ENCODE data around the gene NPY4R. TPM values are rescaled to one million over a fixed set of nuclear protein-coding genes. Genes with fewer than 3 reads are reported as not detected.

NPY4R gene
- 0.07 and 0.10 TPM in 2 replicates for total RNA-seq

GRCh38 chr10:46465765-46466164 is at the start of gene NPY4R:
Gene NPY4R, minus strand, starts transcription at chr10:46465958. Its CDS starts 3,323 bp downstream, at chr10:46462635.

Other genes with a start within 250 kb of the NPY4R start
- not detected in 2 replicates for gene ANTXRL, start 179.0 kb downstream of the NPY4R start, total RNA-seq
- not detected in 2 replicates for gene ANXA8L1, start 90.2 kb downstream of the NPY4R start, total RNA-seq
- gene GPRIN2, start 90.7 kb upstream of the NPY4R start, total RNA-seq = 0.07 TPM in 1 of 2 replicates, not detected in the other
- 0.17 and 0.20 TPM in 2 replicates for gene SYT15, start 113.2 kb upstream of the NPY4R start, total RNA-seq